HG03469 (cell line): ENCODE data around the gene DUSP12.
"Not testable (repeated sequence)": the region's sequence is repeated elsewhere in the genome, so short reads cannot be mapped to it uniquely, and the experiment has no call there.

ENCODE experiments used
- ATAC-seq: cut with Tn5 transposase; IDR thresholded peaks from one replicate; pipeline ENCODE4 v1.9.1; 2021; ENCODE audit warnings: mild to moderate bottlenecking, moderate library complexity, moderate number of reproducible peaks; ENCODE audit not compliant: unreplicated experiment

The DUSP12 gene

GRCh38 chr1:161768986-161769672 is 19.5 kb downstream of the DUSP12 start:
- ATAC-seq, result no peak

- not testable (repeated sequence) for ATAC-seq
Observed at GRCh38 chr1:161769673-161770045, 20.1 kb downstream of the DUSP12 start.

- no peak for ATAC-seq
Observed at GRCh38 chr1:161770250-161770649, 20.7 kb downstream of the DUSP12 start.

- no peak for ATAC-seq
Observed at GRCh38 chr1:161771161-161771560, 21.6 kb downstream of the DUSP12 start.

GRCh38 chr1:161771973-161772372 is 22.4 kb downstream of the DUSP12 start:
- no peak for ATAC-seq

GRCh38 chr1:161772397-161772796 is 22.8 kb downstream of the DUSP12 start:
- no peak for ATAC-seq

- no peak for ATAC-seq
Observed at GRCh38 chr1:161773791-161774190, 24.2 kb downstream of the DUSP12 start.

GRCh38 chr1:161777261-161777660 is 27.7 kb downstream of the DUSP12 start:
- no peak for ATAC-seq

GRCh38 chr1:161778522-161778921 is 28.9 kb downstream of the DUSP12 start:
- no peak for ATAC-seq

- ATAC-seq, result no peak
Observed at GRCh38 chr1:161779393-161779792, 29.8 kb downstream of the DUSP12 start.

- ATAC-seq, result no peak
Observed at GRCh38 chr1:161781995-161782394, 32.4 kb downstream of the DUSP12 start.

GRCh38 chr1:161782886-161783285 is 33.3 kb downstream of the DUSP12 start:
- no peak for ATAC-seq

GRCh38 chr1:161784968-161785367 is 35.4 kb downstream of the DUSP12 start:
- ATAC-seq, result no peak

GRCh38 chr1:161787355-161787754 is 37.8 kb downstream of the DUSP12 start:
- no peak for ATAC-seq

GRCh38 chr1:161790587-161791317 is 41.2 kb downstream of the DUSP12 start:
- no peak for ATAC-seq

GRCh38 chr1:161791904-161792655 is 42.5 kb downstream of the DUSP12 start:
- ATAC-seq, result no peak

- ATAC-seq, result peak; percentile 54
Observed at GRCh38 chr1:161792740-161793139, 43.2 kb downstream of the DUSP12 start.

GRCh38 chr1:161799792-161800191 is 50.2 kb downstream of the DUSP12 start:
- ATAC-seq, result no peak

- ATAC-seq, result no peak
Observed at GRCh38 chr1:161801955-161802354, 52.4 kb downstream of the DUSP12 start.

GRCh38 chr1:161803181-161803580 is 53.6 kb downstream of the DUSP12 start:
- no peak for ATAC-seq

GRCh38 chr1:161805399-161806197 is 56.0 kb downstream of the DUSP12 start:
- ATAC-seq, result no peak
